C1 segment of cervical spinal cord (tissue), 14 donors: ENCODE results near the gene PRR19.
A peak's percentile ranks its signal among the peaks of the same experiment; 100 is the strongest.

Experiments
- DNase-seq, 14 donors: peaks; one replicate each; lab custom pipeline; 2025; lab: John Stamatoyannopoulos, UW

Gene PRR19

GRCh38 chr19:42294471-42295137 lies 7.3 kb upstream of the PRR19 start:
- no peak for DNase-seq

- no peak for DNase-seq
These were observed 6.6 kb upstream of the PRR19 start for GRCh38 chr19:42295342-42295741.

GRCh38 chr19:42295831-42296525 lies 6.0 kb upstream of the PRR19 start:
- peak in 12 of 14 donors; percentile 31 to 76 (median 59) for DNase-seq

GRCh38 chr19:42297039-42297438 lies 4.9 kb upstream of the PRR19 start:
- no peak for DNase-seq

- DNase-seq = no peak
These were observed 1.2 kb downstream of the PRR19 start for GRCh38 chr19:42303101-42303464.

- DNase-seq = no peak
These were observed 1.9 kb downstream of the PRR19 start for GRCh38 chr19:42303876-42304275.

- no peak for DNase-seq
These were observed 4.7 kb downstream of the PRR19 start for GRCh38 chr19:42306646-42307045.

- DNase-seq = no peak
These were observed 7.8 kb downstream of the PRR19 start for GRCh38 chr19:42309686-42310085.

GRCh38 chr19:42311657-42312056 lies 9.7 kb downstream of the PRR19 start:
- no peak for DNase-seq

- no peak for DNase-seq
These were observed 10.4 kb downstream of the PRR19 start for GRCh38 chr19:42312370-42312769.

- peak in 7 of 14 donors; percentile 11 to 65 (median 33) for DNase-seq
These were observed 11.3 kb downstream of the PRR19 start, which contains the start of gene TMEM145 for GRCh38 chr19:42313096-42313839. TMEM145 (plus strand) TSS chr19:42313309; CDS start chr19:42313377, 68 bp downstream.

GRCh38 chr19:42313840-42314755 lies 12.2 kb downstream of the PRR19 start:
- DNase-seq = peak in 1 of 14 donors; percentile 21

GRCh38 chr19:42315024-42315423 lies 13.1 kb downstream of the PRR19 start:
- DNase-seq = no peak

- DNase-seq = no peak
These were observed 14.6 kb downstream of the PRR19 start for GRCh38 chr19:42316223-42317211.

GRCh38 chr19:42317535-42317934 lies 15.6 kb downstream of the PRR19 start:
- DNase-seq = no peak

- no peak for DNase-seq
These were observed 20.4 kb downstream of the PRR19 start for GRCh38 chr19:42322305-42322704.

- no peak for DNase-seq
These were observed 21.5 kb downstream of the PRR19 start for GRCh38 chr19:42323473-42323851.

- DNase-seq = no peak
These were observed 22.1 kb downstream of the PRR19 start for GRCh38 chr19:42323852-42324654.

- peak in 1 of 14 donors; percentile 42 for DNase-seq
These were observed 22.8 kb downstream of the PRR19 start for GRCh38 chr19:42324655-42325307.
